Measurements from ENCODE around the gene LINC00237.

The LINC00237 gene

GRCh38 chr20:21114584-21114983 is 8.4 kb upstream of the LINC00237 start:
- 98% methylated on average over 14 of the region's 15 CpGs for WGBS (ENCODE audit: insufficient coverage)
- H3K4me1 ChIP-seq (ENCODE audit: control extremely low read depth in 1 of 4, control insufficient read depth in 4 of 4, insufficient read depth in 4 of 4, low read length in 3 of 4) = no peaks in the 10 kb centered on the region
- DNase-seq = no peak
- H3K9me3 ChIP-seq (ENCODE audit: control extremely low read depth in 1 of 5, control insufficient read depth in 4 of 5, insufficient read depth in 2 of 5, low read depth in 1 of 5, low read length in 4 of 5) = no peaks in the 10 kb centered on the region
- CTCF ChIA-PET = interaction anchor here (0.7 to 1.2 kb wide), 2 partner anchors 11 to 442 kb away, joined by 3 read pairs; partner anchors contain the start of gene KIZ
- H3K36me3 ChIP-seq (ENCODE audit: control insufficient read depth in 4 of 4, insufficient read depth in 4 of 4, low read length in 3 of 4) = no peaks in the 10 kb centered on the region
- H3K27ac ChIP-seq (ENCODE audit: insufficient read depth in 1 of 2, low read depth in 1 of 2, low read length in 2 of 2, poor library complexity in 1 of 2, severe bottlenecking in 2 of 2) = no peak overlapping the region
- POLR2A ChIA-PET = no interaction called here
- peaks cover 15 to 77% (median 32%) of the 10 kb centered on the region in 5 experiments for H3K27me3 ChIP-seq (replicated peaks in 2 of 5; ENCODE audit: control insufficient read depth in 4 of 5, insufficient read depth in 5 of 5, low read length in 4 of 5)
- H3K4me3 ChIP-seq (ENCODE audit: control insufficient read depth in 1 of 7, extremely low read depth in 1 of 7, insufficient read depth in 4 of 7, low read depth in 2 of 7, low read length in 6 of 7) = no peak overlapping the region

- Histone ChIP-seq H3K4me3 (ENCODE audit: control insufficient read depth in 1 of 7, extremely low read depth in 1 of 7, insufficient read depth in 4 of 7, low read depth in 2 of 7, low read length in 6 of 7) (no peak overlapping the region), H3K36me3 (ENCODE audit: control insufficient read depth in 4 of 4, insufficient read depth in 4 of 4, low read length in 3 of 4) (no peaks in the 10 kb centered on the region), H3K4me1 (ENCODE audit: control extremely low read depth in 1 of 4, control insufficient read depth in 4 of 4, insufficient read depth in 4 of 4, low read length in 3 of 4) (no peaks in the 10 kb centered on the region), H3K27ac (ENCODE audit: insufficient read depth in 1 of 2, low read depth in 1 of 2, low read length in 2 of 2, poor library complexity in 1 of 2, severe bottlenecking in 2 of 2) (no peak overlapping the region), H3K27me3 (replicated peaks in 2 of 5; ENCODE audit: control insufficient read depth in 4 of 5, insufficient read depth in 5 of 5, low read length in 4 of 5) (peaks cover 19 to 80% (median 33%) of the 10 kb centered on the region in 5 experiments), H3K9me3 (ENCODE audit: control extremely low read depth in 1 of 5, control insufficient read depth in 4 of 5, insufficient read depth in 2 of 5, low read depth in 1 of 5, low read length in 4 of 5) (peaks cover 0 to 2% (median 0%) of the 10 kb centered on the region in 5 experiments)
- ChIA-PET POLR2A (no interaction called here), CTCF (interaction anchor here (1.2 kb wide), 1 partner anchor 12 kb away, joined by 3 read pairs; the partner anchor contains the start of gene KIZ)
- DNase-seq = no peak
- WGBS (ENCODE audit: insufficient coverage) = 100% methylated on average over 2 of the region's 4 CpGs
Observed at GRCh38 chr20:21113697-21114096, 7.5 kb upstream of the LINC00237 start.

- ChIA-PET POLR2A (no interaction called here), CTCF (no interaction called here)
- H3K4me3 ChIP-seq (ENCODE audit: control insufficient read depth in 1 of 7, extremely low read depth in 1 of 7, insufficient read depth in 4 of 7, low read depth in 2 of 7, low read length in 6 of 7) = no peak overlapping the region
- no peak overlapping the region for H3K27ac ChIP-seq (ENCODE audit: insufficient read depth in 1 of 2, low read depth in 1 of 2, low read length in 2 of 2, poor library complexity in 1 of 2, severe bottlenecking in 2 of 2)
- WGBS (ENCODE audit: insufficient coverage) = no CpG with 5 or more reads among the region's 2 CpGs
- peaks cover 0 to 7% (median 0%) of the 10 kb centered on the region in 5 experiments for H3K9me3 ChIP-seq (ENCODE audit: control extremely low read depth in 1 of 5, control insufficient read depth in 4 of 5, insufficient read depth in 2 of 5, low read depth in 1 of 5, low read length in 4 of 5)
- DNase-seq = no peak
- H3K36me3 ChIP-seq (ENCODE audit: control insufficient read depth in 4 of 4, insufficient read depth in 4 of 4, low read length in 3 of 4) = no peaks in the 10 kb centered on the region
- no peaks in the 10 kb centered on the region for H3K4me1 ChIP-seq (ENCODE audit: control extremely low read depth in 1 of 4, control insufficient read depth in 4 of 4, insufficient read depth in 4 of 4, low read length in 3 of 4)
- H3K27me3 ChIP-seq (replicated peaks in 2 of 5; ENCODE audit: control insufficient read depth in 4 of 5, insufficient read depth in 5 of 5, low read length in 4 of 5) = peaks cover 35 to 85% (median 44%) of the 10 kb centered on the region in 5 experiments
Observed at GRCh38 chr20:21111416-21111815, 5.3 kb upstream of the LINC00237 start.

- H3K4me1 ChIP-seq (ENCODE audit: control extremely low read depth in 1 of 4, control insufficient read depth in 4 of 4, insufficient read depth in 4 of 4, low read length in 3 of 4) = peaks cover 0 to 3% (median 0%) of the 10 kb centered on the region in 4 experiments
Observed at GRCh38 chr20:21110811-21111210, 4.7 kb upstream of the LINC00237 start.

GRCh38 chr20:21109144-21109543 is 3.0 kb upstream of the LINC00237 start:
- Histone ChIP-seq H3K36me3 (ENCODE audit: control insufficient read depth in 4 of 4, insufficient read depth in 4 of 4, low read length in 3 of 4) (no peaks in the 10 kb centered on the region), H3K4me3 (ENCODE audit: control insufficient read depth in 1 of 7, extremely low read depth in 1 of 7, insufficient read depth in 4 of 7, low read depth in 2 of 7, low read length in 6 of 7) (no peak overlapping the region), H3K9me3 (ENCODE audit: control extremely low read depth in 1 of 5, control insufficient read depth in 4 of 5, insufficient read depth in 2 of 5, low read depth in 1 of 5, low read length in 4 of 5) (peaks cover 0 to 7% (median 0%) of the 10 kb centered on the region in 5 experiments), H3K27ac (ENCODE audit: insufficient read depth in 1 of 2, low read depth in 1 of 2, low read length in 2 of 2, poor library complexity in 1 of 2, severe bottlenecking in 2 of 2) (no peak overlapping the region), H3K4me1 (ENCODE audit: control extremely low read depth in 1 of 4, control insufficient read depth in 4 of 4, insufficient read depth in 4 of 4, low read length in 3 of 4) (peaks cover 0 to 9% (median 2%) of the 10 kb centered on the region in 4 experiments), H3K27me3 (replicated peaks in 2 of 5; ENCODE audit: control insufficient read depth in 4 of 5, insufficient read depth in 5 of 5, low read length in 4 of 5) (peaks cover 32 to 88% (median 47%) of the 10 kb centered on the region in 5 experiments)
- 100% methylated on average over 2 of the region's 2 CpGs for WGBS (ENCODE audit: insufficient coverage)
- ChIA-PET POLR2A (no interaction called here), CTCF (interaction anchor here (1.2 kb wide), 1 partner anchor 9 kb away, joined by 3 read pairs; no protein-coding TSS in a partner anchor)
- no peak for DNase-seq

More at GRCh38 chr20:21110811-21111210, 4.7 kb upstream of the LINC00237 start:
- Histone ChIP-seq H3K36me3 (ENCODE audit: control insufficient read depth in 4 of 4, insufficient read depth in 4 of 4, low read length in 3 of 4) (no peaks in the 10 kb centered on the region), H3K27ac (ENCODE audit: insufficient read depth in 1 of 2, low read depth in 1 of 2, low read length in 2 of 2, poor library complexity in 1 of 2, severe bottlenecking in 2 of 2) (no peak overlapping the region), H3K9me3 (ENCODE audit: control extremely low read depth in 1 of 5, control insufficient read depth in 4 of 5, insufficient read depth in 2 of 5, low read depth in 1 of 5, low read length in 4 of 5) (peaks cover 0 to 7% (median 0%) of the 10 kb centered on the region in 5 experiments), H3K27me3 (replicated peaks in 2 of 5; ENCODE audit: control insufficient read depth in 4 of 5, insufficient read depth in 5 of 5, low read length in 4 of 5) (peaks cover 35 to 87% (median 44%) of the 10 kb centered on the region in 5 experiments), H3K4me3 (ENCODE audit: control insufficient read depth in 1 of 7, extremely low read depth in 1 of 7, insufficient read depth in 4 of 7, low read depth in 2 of 7, low read length in 6 of 7) (no peak overlapping the region)
- ChIA-PET CTCF (interaction anchor here (1.2 kb wide), 1 partner anchor 14 kb away, joined by 3 read pairs; no protein-coding TSS in a partner anchor), POLR2A (no interaction called here)
- WGBS (ENCODE audit: insufficient coverage) = no CpG with 5 or more reads among the region's 1 CpG
- DNase-seq = no peak

- H3K4me1 ChIP-seq (ENCODE audit: control extremely low read depth in 1 of 4, control insufficient read depth in 4 of 4, insufficient read depth in 4 of 4, low read length in 3 of 4) = peaks cover 0 to 32% (median 26%) of the 10 kb centered on the region in 4 experiments
- no peak overlapping the region for H3K27ac ChIP-seq (ENCODE audit: insufficient read depth in 1 of 2, low read depth in 1 of 2, low read length in 2 of 2, poor library complexity in 1 of 2, severe bottlenecking in 2 of 2)
- CTCF ChIA-PET = no interaction called here
- peaks cover 0 to 7% (median 0%) of the 10 kb centered on the region in 5 experiments for H3K9me3 ChIP-seq (ENCODE audit: control extremely low read depth in 1 of 5, control insufficient read depth in 4 of 5, insufficient read depth in 2 of 5, low read depth in 1 of 5, low read length in 4 of 5)
- WGBS (ENCODE audit: insufficient coverage) = 1% methylated on average over 31 of the region's 50 CpGs
- no peaks in the 10 kb centered on the region for H3K36me3 ChIP-seq (ENCODE audit: control insufficient read depth in 4 of 4, insufficient read depth in 4 of 4, low read length in 3 of 4)
- POLR2A ChIA-PET = interaction anchor here (0.6 kb wide), 1 partner anchor 79 kb away, joined by 4 read pairs; no protein-coding TSS in a partner anchor
- H3K27me3 ChIP-seq (replicated peaks in 2 of 5; ENCODE audit: control insufficient read depth in 4 of 5, insufficient read depth in 5 of 5, low read length in 4 of 5) = peaks cover 32 to 100% (median 55%) of the 10 kb centered on the region in 5 experiments
- H3K4me3 ChIP-seq (ENCODE audit: control insufficient read depth in 1 of 7, extremely low read depth in 1 of 7, insufficient read depth in 4 of 7, low read depth in 2 of 7, low read length in 6 of 7) = no peak overlapping the region
- no peak for DNase-seq
Observed at GRCh38 chr20:21105429-21106170, 558 bp downstream of the LINC00237 start.

GRCh38 chr20:21104921-21105320 is 1.2 kb downstream of the LINC00237 start:
- WGBS (ENCODE audit: insufficient coverage) = 11% methylated on average over 11 of the region's 16 CpGs
- H3K27ac ChIP-seq (ENCODE audit: insufficient read depth in 1 of 2, low read depth in 1 of 2, low read length in 2 of 2, poor library complexity in 1 of 2, severe bottlenecking in 2 of 2) = no peak overlapping the region
- H3K27me3 ChIP-seq (replicated peaks in 2 of 5; ENCODE audit: control insufficient read depth in 4 of 5, insufficient read depth in 5 of 5, low read length in 4 of 5) = peaks cover 28 to 100% (median 58%) of the 10 kb centered on the region in 5 experiments
- H3K9me3 ChIP-seq (ENCODE audit: control extremely low read depth in 1 of 5, control insufficient read depth in 4 of 5, insufficient read depth in 2 of 5, low read depth in 1 of 5, low read length in 4 of 5) = peaks cover 0 to 7% (median 0%) of the 10 kb centered on the region in 5 experiments
- H3K36me3 ChIP-seq (ENCODE audit: control insufficient read depth in 4 of 4, insufficient read depth in 4 of 4, low read length in 3 of 4) = no peaks in the 10 kb centered on the region
- ChIA-PET CTCF (no interaction called here), POLR2A (no interaction called here)
- H3K4me3 ChIP-seq (ENCODE audit: control insufficient read depth in 1 of 7, extremely low read depth in 1 of 7, insufficient read depth in 4 of 7, low read depth in 2 of 7, low read length in 6 of 7) = no peak overlapping the region
- peaks cover 3 to 39% (median 33%) of the 10 kb centered on the region in 4 experiments for H3K4me1 ChIP-seq (ENCODE audit: control extremely low read depth in 1 of 4, control insufficient read depth in 4 of 4, insufficient read depth in 4 of 4, low read length in 3 of 4)
- DNase-seq = no peak

All from common myeloid progenitor, CD34-positive (primary cell).